Adrenal gland (tissue), 5 donors: ENCODE results near the gene ADCY1.

Experiments
- POLR2A ChIP-seq, 2 donors: fragments of 450-650 bp; IDR thresholded peaks; one replicate each; pipeline ENCODE4 v1.6.1; 2017; ENCODE audit warnings: antibody characterized with exemption in 2 of 2, mild to moderate bottlenecking in 2 of 2, moderate library complexity in 1 of 2
- TF ChIP-seq, protein P1 (sequence below), 6 experiments: fragments of 450-650 bp in 4 of 6; fragments of 200-600 bp in 2 of 6; sonication (generic) in 1 of 6; IDR thresholded peaks; 1 replicate in 5 of 6; 2 replicates in 1 of 6; pipeline versions ENCODE4 v1.5.1 to v1.8.0; 2016 to 2021; ENCODE audit warnings: antibody characterized with exemption in 6 of 6, mild to moderate bottlenecking in 2 of 6, moderate library complexity in 1 of 6
- donor health status: DM: no; HTN: no; CAD: no.

DNA sequence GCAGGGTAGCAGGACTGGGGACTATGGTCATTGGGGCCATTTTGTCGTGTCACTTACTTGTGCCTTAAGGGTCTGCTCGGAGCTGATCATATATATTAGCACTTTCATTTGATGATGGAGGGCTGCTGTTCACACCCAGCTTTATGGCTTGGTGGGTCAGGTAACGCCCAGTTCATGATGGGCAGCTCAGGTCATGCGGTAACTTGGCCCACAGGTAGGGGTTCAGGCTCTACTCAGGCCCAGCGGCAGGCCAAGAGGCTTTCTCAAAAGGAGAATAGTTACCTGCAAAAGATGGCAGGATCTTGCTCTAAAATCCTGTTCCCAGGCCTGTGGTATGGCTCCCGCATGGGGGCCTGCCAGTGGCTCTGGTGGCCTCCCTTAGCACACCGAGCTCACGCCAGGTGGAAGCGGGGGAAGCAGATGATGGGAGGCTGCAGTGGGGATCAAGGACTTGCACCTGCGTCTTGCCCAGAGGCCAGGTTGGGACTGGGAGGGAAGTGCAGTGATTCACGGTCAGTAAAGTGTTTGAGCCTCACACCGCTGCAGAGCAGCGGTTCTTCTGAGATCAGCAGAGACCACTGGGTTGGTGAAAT lies 109.5 kb downstream of the ADCY1 start:
- TF ChIP-seq, protein P1, sequence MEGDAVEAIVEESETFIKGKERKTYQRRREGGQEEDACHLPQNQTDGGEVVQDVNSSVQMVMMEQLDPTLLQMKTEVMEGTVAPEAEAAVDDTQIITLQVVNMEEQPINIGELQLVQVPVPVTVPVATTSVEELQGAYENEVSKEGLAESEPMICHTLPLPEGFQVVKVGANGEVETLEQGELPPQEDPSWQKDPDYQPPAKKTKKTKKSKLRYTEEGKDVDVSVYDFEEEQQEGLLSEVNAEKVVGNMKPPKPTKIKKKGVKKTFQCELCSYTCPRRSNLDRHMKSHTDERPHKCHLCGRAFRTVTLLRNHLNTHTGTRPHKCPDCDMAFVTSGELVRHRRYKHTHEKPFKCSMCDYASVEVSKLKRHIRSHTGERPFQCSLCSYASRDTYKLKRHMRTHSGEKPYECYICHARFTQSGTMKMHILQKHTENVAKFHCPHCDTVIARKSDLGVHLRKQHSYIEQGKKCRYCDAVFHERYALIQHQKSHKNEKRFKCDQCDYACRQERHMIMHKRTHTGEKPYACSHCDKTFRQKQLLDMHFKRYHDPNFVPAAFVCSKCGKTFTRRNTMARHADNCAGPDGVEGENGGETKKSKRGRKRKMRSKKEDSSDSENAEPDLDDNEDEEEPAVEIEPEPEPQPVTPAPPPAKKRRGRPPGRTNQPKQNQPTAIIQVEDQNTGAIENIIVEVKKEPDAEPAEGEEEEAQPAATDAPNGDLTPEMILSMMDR (IDR thresholded peaks at IDR 0.05) = no peak
- no peak for TF ChIP-seq POLR2A (IDR thresholded peaks at IDR 0.05)
